HEK293 (cell line): Measurements from ENCODE around the gene COPZ1.
A peak's percentile ranks its signal among the peaks of the same experiment; 100 is the strongest.

Source experiments
- BCL11B ChIP-seq: fragments of 450-650 bp; formaldehyde crosslinking; IDR thresholded peaks from 2 replicates; pipeline ENCODE4 v1.5.1; 2016; ENCODE audit warnings: low read depth, missing biosample characterization, missing genetic modification characterization
- GLIS2 ChIP-seq: fragments of 450-650 bp; formaldehyde crosslinking; IDR thresholded peaks from 2 replicates; pipeline ENCODE4 v1.5.1; 2016; ENCODE audit warnings: missing biosample characterization, missing genetic modification characterization
- HOXD13 ChIP-seq: sonication (generic); formaldehyde crosslinking; IDR thresholded peaks from 2 replicates; pipeline ENCODE4 v1.8.0; 2022; ENCODE audit warnings: missing genetic modification reagents, borderline replicate concordance
- PRDM1 ChIP-seq: fragments of 450-650 bp; formaldehyde crosslinking; IDR thresholded peaks from 2 replicates; pipeline ENCODE4; 2016; ENCODE audit warnings: missing biosample characterization, missing genetic modification characterization
- TRIM28 ChIP-seq: IDR thresholded peaks from 2 replicates; pipeline ENCODE4 v1.6.1; 2011; ENCODE audit warnings: low read length, control low read depth, borderline replicate concordance
- ZBTB49 ChIP-seq: fragments of 450-650 bp; formaldehyde crosslinking; IDR thresholded peaks from 2 replicates; pipeline ENCODE4 v1.5.1; 2016; ENCODE audit warnings: missing biosample characterization, missing genetic modification characterization, low read depth
- ZFP41 ChIP-seq: fragments of 450-650 bp; formaldehyde crosslinking; IDR thresholded peaks from 2 replicates; pipeline ENCODE4 v1.5.1; 2016; ENCODE audit warnings: missing biosample characterization, missing genetic modification characterization, borderline replicate concordance
- ZNF148 ChIP-seq: fragments of 450-650 bp; formaldehyde crosslinking; IDR thresholded peaks from 2 replicates; pipeline ENCODE4 v1.5.0; 2017; ENCODE audit warnings: missing biosample characterization, missing genetic modification characterization, borderline replicate concordance
- ZNF184 ChIP-seq: fragments of 450-650 bp; IDR thresholded peaks from 2 replicates; pipeline ENCODE4 v1.5.1; 2018; ENCODE audit warnings: missing biosample characterization, mild to moderate bottlenecking, missing genetic modification characterization
- ZNF202 ChIP-seq: fragments of 450-650 bp; formaldehyde crosslinking; IDR thresholded peaks from 2 replicates; pipeline ENCODE4 v1.5.1; 2016; ENCODE audit warnings: missing biosample characterization, missing genetic modification characterization, borderline replicate concordance
- ZNF26 ChIP-seq: fragments of 450-650 bp; formaldehyde crosslinking; IDR thresholded peaks from 2 replicates; pipeline ENCODE4 v1.5.1; 2016; ENCODE audit warnings: missing biosample characterization, missing genetic modification characterization
- ZNF311 ChIP-seq: fragments of 450-650 bp; formaldehyde crosslinking; IDR thresholded peaks from 2 replicates; pipeline ENCODE4 v1.5.1; 2017; ENCODE audit warnings: missing biosample characterization, missing genetic modification characterization, borderline replicate concordance
- ZNF366 ChIP-seq: fragments of 450-650 bp; formaldehyde crosslinking; conservative IDR thresholded peaks from 2 replicates; pipeline ENCODE4 v1.5.1; 2016; ENCODE audit warnings: missing biosample characterization, missing genetic modification characterization
- ZNF37A ChIP-seq: fragments of 450-650 bp; IDR thresholded peaks from 2 replicates; pipeline ENCODE4 v1.5.1; 2018; ENCODE audit warnings: missing biosample characterization, missing genetic modification characterization
- ZNF394 ChIP-seq: fragments of 450-650 bp; formaldehyde crosslinking; IDR thresholded peaks from 2 replicates; pipeline ENCODE4 v1.5.1; 2016; ENCODE audit warnings: missing biosample characterization, missing genetic modification characterization, mild to moderate bottlenecking, moderate library complexity, borderline replicate concordance
- ZNF473 ChIP-seq: fragments of 450-650 bp; formaldehyde crosslinking; IDR thresholded peaks from 2 replicates; pipeline ENCODE4 v1.5.1; 2017; ENCODE audit warnings: missing biosample characterization, missing genetic modification characterization
- ZNF571 ChIP-seq: fragments of 450-650 bp; formaldehyde crosslinking; IDR thresholded peaks from 2 replicates; pipeline ENCODE4 v1.5.0; 2017; ENCODE audit warnings: missing biosample characterization, missing genetic modification characterization
- ZNF596 ChIP-seq: fragments of 450-650 bp; IDR thresholded peaks from 2 replicates; pipeline ENCODE4 v1.5.0; 2018; ENCODE audit warnings: missing biosample characterization, mild to moderate bottlenecking, missing genetic modification characterization, moderate library complexity
- ZNF621 ChIP-seq: fragments of 450-650 bp; formaldehyde crosslinking; IDR thresholded peaks from 2 replicates; pipeline ENCODE4 v1.5.1; 2017; ENCODE audit warnings: missing biosample characterization, missing genetic modification characterization
- ZNF704 ChIP-seq: fragments of 450-650 bp; formaldehyde crosslinking; IDR thresholded peaks from 2 replicates; pipeline ENCODE4 v1.5.1; 2016; ENCODE audit warnings: missing biosample characterization, missing genetic modification characterization
- ZNF707 ChIP-seq: fragments of 450-650 bp; formaldehyde crosslinking; IDR thresholded peaks from 2 replicates; pipeline ENCODE4 v1.5.1; 2016; ENCODE audit warnings: missing biosample characterization, missing genetic modification characterization
- ZNF768 ChIP-seq: fragments of 450-650 bp; formaldehyde crosslinking; IDR thresholded peaks from 2 replicates; pipeline ENCODE4 v1.5.1; 2018; ENCODE audit warnings: missing biosample characterization, mild to moderate bottlenecking, missing genetic modification characterization
- ZNF837 ChIP-seq: fragments of 450-650 bp; formaldehyde crosslinking; IDR thresholded peaks from 2 replicates; pipeline ENCODE4 v1.5.1; 2016; ENCODE audit warnings: missing biosample characterization, missing genetic modification characterization
- TF ChIP-seq, protein P1 (sequence below): fragments of 450-650 bp; formaldehyde crosslinking; IDR thresholded peaks from 2 replicates; pipeline ENCODE4 v1.5.1; 2016; ENCODE audit warnings: missing biosample characterization, missing genetic modification characterization, low read depth
- TF ChIP-seq, protein P2 (sequence below): fragments of 450-650 bp; formaldehyde crosslinking; IDR thresholded peaks from 2 replicates; pipeline ENCODE4 v1.5.1; 2016; ENCODE audit warnings: missing biosample characterization, missing genetic modification characterization
- TF ChIP-seq, protein P3 (sequence below): fragments of 450-650 bp; formaldehyde crosslinking; IDR thresholded peaks from 2 replicates; pipeline ENCODE4 v1.5.1; 2016; ENCODE audit warnings: missing biosample characterization, missing genetic modification characterization

Gene COPZ1

GRCh38 chr12:54358945-54359761, 34.2 kb downstream of the COPZ1 start (continued):
- no peak; the same call in none of the 2 replicates for TF ChIP-seq PRDM1 (tag by site-specific recombination)
- TF ChIP-seq ZNF621 (tag by site-specific recombination), result peak; percentile 100
- TF ChIP-seq, protein P1, sequence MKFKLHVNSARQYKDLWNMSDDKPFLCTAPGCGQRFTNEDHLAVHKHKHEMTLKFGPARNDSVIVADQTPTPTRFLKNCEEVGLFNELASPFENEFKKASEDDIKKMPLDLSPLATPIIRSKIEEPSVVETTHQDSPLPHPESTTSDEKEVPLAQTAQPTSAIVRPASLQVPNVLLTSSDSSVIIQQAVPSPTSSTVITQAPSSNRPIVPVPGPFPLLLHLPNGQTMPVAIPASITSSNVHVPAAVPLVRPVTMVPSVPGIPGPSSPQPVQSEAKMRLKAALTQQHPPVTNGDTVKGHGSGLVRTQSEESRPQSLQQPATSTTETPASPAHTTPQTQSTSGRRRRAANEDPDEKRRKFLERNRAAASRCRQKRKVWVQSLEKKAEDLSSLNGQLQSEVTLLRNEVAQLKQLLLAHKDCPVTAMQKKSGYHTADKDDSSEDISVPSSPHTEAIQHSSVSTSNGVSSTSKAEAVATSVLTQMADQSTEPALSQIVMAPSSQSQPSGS, result peak; percentile 67
- peak; percentile 97 for TF ChIP-seq ZNF366 (tag by site-specific recombination)
- TF ChIP-seq ZNF837 (tag by site-specific recombination), result peak; percentile 48; the same call in 1 of the 2 replicates
- TF ChIP-seq ZNF768 (tag by site-specific recombination), result no peak
- TF ChIP-seq BCL11B (tag by site-specific recombination), result peak; percentile 95
- TF ChIP-seq ZNF571, result no peak
- peak; percentile 100 for TF ChIP-seq HOXD13 (CRISPR knock-in tag)
- peak; percentile 55; the same call in 1 of the 2 replicates for TF ChIP-seq ZNF148
- no peak for TF ChIP-seq ZNF202 (tag by site-specific recombination)
- TF ChIP-seq ZNF394, result peak; percentile 47; the same call in 1 of the 2 replicates
- no peak for TF ChIP-seq ZNF473 (tag by site-specific recombination)
- TF ChIP-seq ZNF311 (tag by site-specific recombination), result no peak
- TF ChIP-seq ZNF26, result no peak; the same call in 1 of the 2 replicates
- no peak for TF ChIP-seq ZNF707 (tag by site-specific recombination)
- no peak for TF ChIP-seq ZFP41 (tag by site-specific recombination)
- 0 out of 2 replicates have a peak, but pooled peaks have one; percentile 4 for TF ChIP-seq TRIM28
- TF ChIP-seq ZNF37A (tag by site-specific recombination), result no peak
- TF ChIP-seq ZNF704 (tag by site-specific recombination), result no peak
- TF ChIP-seq ZBTB49 (tag by site-specific recombination), result no peak
- TF ChIP-seq GLIS2, result peak; percentile 93
- TF ChIP-seq, protein P2, sequence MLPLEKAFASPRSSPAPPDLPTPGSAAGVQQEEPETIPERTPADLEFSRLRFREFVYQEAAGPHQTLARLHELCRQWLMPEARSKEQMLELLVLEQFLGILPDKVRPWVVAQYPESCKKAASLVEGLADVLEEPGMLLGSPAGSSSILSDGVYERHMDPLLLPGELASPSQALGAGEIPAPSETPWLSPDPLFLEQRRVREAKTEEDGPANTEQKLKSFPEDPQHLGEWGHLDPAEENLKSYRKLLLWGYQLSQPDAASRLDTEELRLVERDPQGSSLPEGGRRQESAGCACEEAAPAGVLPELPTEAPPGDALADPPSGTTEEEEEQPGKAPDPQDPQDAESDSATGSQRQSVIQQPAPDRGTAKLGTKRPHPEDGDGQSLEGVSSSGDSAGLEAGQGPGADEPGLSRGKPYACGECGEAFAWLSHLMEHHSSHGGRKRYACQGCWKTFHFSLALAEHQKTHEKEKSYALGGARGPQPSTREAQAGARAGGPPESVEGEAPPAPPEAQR (tag by site-specific recombination), result peak; percentile 96
- TF ChIP-seq ZNF596 (tag by site-specific recombination), result peak; percentile 92
- TF ChIP-seq, protein P3, sequence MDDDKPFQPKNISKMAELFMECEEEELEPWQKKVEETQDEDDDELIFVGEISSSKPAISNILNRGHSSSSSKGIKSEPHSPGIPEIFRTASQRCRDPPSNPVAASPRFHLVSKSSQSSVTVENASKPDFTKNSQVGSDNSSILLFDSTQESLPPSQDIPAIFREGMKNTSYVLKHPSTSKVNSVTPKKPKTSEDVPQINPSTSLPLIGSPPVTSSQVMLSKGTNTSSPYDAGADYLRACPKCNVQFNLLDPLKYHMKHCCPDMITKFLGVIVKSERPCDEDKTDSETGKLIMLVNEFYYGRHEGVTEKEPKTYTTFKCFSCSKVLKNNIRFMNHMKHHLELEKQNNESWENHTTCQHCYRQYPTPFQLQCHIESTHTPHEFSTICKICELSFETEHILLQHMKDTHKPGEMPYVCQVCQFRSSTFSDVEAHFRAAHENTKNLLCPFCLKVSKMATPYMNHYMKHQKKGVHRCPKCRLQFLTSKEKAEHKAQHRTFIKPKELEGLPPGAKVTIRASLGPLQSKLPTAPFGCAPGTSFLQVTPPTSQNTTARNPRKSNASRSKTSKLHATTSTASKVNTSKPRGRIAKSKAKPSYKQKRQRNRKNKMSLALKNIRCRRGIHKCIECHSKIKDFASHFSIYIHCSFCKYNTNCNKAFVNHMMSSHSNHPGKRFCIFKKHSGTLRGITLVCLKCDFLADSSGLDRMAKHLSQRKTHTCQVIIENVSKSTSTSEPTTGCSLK (tag by site-specific recombination), result no peak
- TF ChIP-seq ZNF184 (tag by site-specific recombination), result no peak; the same call in 1 of the 2 replicates
